Pancreas (tissue), 10 donors: ENCODE results near the gene MTUS2. TPM values are rescaled to one million over a fixed set of nuclear protein-coding genes. Genes with fewer than 3 reads are reported as not detected.

Source experiments
- ATAC-seq, 4 donors: fragments of 200-7000 bp; cut with Tn5 transposase; one replicate each; pipeline versions ENCODE4 v1.8.0 to v1.9.1; 2020; ENCODE audit warnings: mild to moderate bottlenecking in 4 of 4, moderate library complexity in 4 of 4
- DNase-seq, 6 donors: peaks; one replicate each; pipeline ENCODE4 v3.0.0-alpha.2; 2020
- FAIRE-seq: peaks from 2 replicates; lab custom pipeline; 2012; peaks lifted over from hg19 to GRCh38; lab: Jason Lieb, UNC
- H3K27ac ChIP-seq, 4 donors: fragments of 200-600 bp; sonication (generic); 1 replicate in 3 of 4; 2 replicates in 1 of 4; pipeline versions ENCODE4 v1.5.0 to v1.8.0; 2020
- H3K27me3 ChIP-seq, 4 donors: fragments of 200-600 bp; one replicate each; pipeline ENCODE4 v1.8.0; 2021
- H3K36me3 ChIP-seq, 3 donors: fragments of 200-600 bp; sonication (generic) in 1 of 3; one replicate each; pipeline versions ENCODE4 v1.5.0 to v1.8.0; 2020 to 2021
- H3K4me1 ChIP-seq, 3 donors: fragments of 200-600 bp; one replicate each; pipeline ENCODE4 v1.8.0; 2021
- H3K4me3 ChIP-seq, 4 donors: fragments of 200-600 bp; sonication (generic) in 2 of 4; one replicate each; pipeline versions ENCODE4 v1.5.0 to v1.8.0; 2020 to 2021
- H3K9me3 ChIP-seq, 4 donors: fragments of 200-600 bp; one replicate each; pipeline ENCODE4 v1.8.0; 2021
- CTCF ChIP-seq, 4 donors: fragments of 200-600 bp; sonication (generic) in 3 of 4; IDR thresholded peaks; one replicate each; pipeline versions ENCODE4 v1.5.0 to v1.8.0; 2021; ENCODE audit warnings: antibody characterized with exemption in 4 of 4
- WGBS, 2 donors: extraction: QIAGEN DNeasy Blood & Tissue Kit; methylation state at CpG; one replicate each; pipeline ENCODE4 v1.1.7; 2013; 5-methylcytosine and 5-hydroxymethylcytosine counted together
- intact Hi-C, 3 donors: fragments of 100-400 bp; cut with DNase I; formaldehyde crosslinking; loops; one replicate each; pipeline versions ENCODE4 v1.11.1 to v1.14.2; 2022
- polyA plus RNA-seq, 2 donors: library from polyadenylated mRNA; stranded (reverse); fragments of 200-250 nt; gene quantifications; one replicate each; pipeline ENCODE4 v1.2.3, GENCODE V29; 2013
- total RNA-seq, 6 donors: library from RNA; stranded (reverse); fragmentation: NEBNext Ultra II Directional in 4 of 6; extraction: Animal tissue kit (Norgen Biotek cat#: 25700) in 4 of 6; gene quantifications; one replicate each; pipeline versions ENCODE4 v1.2.1 to v1.2.4, GENCODE V29; 2021 to 2023
- donor health status: healthy with polysubstance abuse.
- donor health status: DM: no; HTN: no; CAD: no; lungs with moderate emphysema.
- donor health status: DM: no; HTN: no; CAD: no.
- donor health status: control.
- donor health status: control.
- donor health status: Bipolar disorder and iron deficiency.
- donor health status: DM: yes; HTN: yes; CAD: no.
- donor health status: DM: no; HTN: no; CAD: no.
- donor health status: DM: no; HTN: no; CAD: no.
- donor health status: DM: yes; HTN: yes; CAD: no.

The MTUS2 gene
- total and polyA plus RNA-seq, 8 donors, result 2.2 to 9.0 (median 4.8) TPM

DNA sequence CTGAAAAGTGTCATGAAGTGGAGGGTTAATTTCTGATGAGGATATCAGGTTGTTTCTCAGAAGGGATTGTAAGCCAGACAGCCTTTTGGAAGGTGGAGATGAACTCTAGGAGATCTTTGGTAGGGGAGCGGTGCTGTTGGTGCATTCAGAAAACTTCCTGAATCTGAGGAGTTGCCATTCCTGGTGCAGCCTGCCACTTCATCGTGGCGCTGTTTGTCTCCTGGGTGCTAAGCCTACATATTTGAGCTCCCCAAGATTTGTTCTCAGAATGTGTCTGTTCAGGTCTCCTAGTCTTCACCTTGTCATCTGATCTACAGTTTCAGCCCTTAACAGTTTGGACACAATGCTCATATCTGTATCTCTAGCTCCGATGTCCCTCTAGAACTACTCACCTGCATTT lies 285.6 kb downstream of the MTUS2 start:
- Histone ChIP-seq H3K4me1 (no peaks in the 10 kb centered on the region), H3K4me3 (no peak overlapping the region), H3K27ac (no peak overlapping the region), H3K27me3 (no peaks in the 10 kb centered on the region), H3K36me3 (no peaks in the 10 kb centered on the region), H3K9me3 (no peaks in the 10 kb centered on the region)
- intact Hi-C loops, result no loop called here
- FAIRE-seq (no peak), ATAC-seq (no peak), DNase-seq (no peak)
- 66 to 79% methylated on average over 4 of the region's 4 CpGs for WGBS, 2 donors
- no peak for TF ChIP-seq CTCF (IDR thresholded peaks at IDR 0.05)

DNA sequence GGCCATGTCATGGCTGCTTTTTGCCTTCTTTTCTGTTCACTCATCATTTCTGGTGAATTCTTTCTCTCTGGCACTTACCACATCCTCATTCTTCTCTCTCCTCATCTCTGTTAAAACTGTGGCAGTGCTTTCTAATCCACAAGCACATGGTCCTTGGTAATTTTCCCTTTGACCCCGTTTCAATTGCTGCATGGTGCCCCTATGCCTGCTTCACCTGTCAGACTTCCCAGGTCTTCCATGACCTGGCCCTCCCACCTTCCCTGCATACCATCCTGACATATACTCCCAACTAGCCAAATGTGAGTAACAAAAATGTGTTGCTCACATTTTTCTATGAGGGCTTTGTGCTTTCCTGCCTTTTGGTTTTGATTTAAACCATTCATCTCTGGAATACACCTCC lies 286.5 kb downstream of the MTUS2 start:
- Histone ChIP-seq H3K27me3 (no peaks in the 10 kb centered on the region), H3K27ac (no peak overlapping the region), H3K36me3 (no peaks in the 10 kb centered on the region), H3K9me3 (no peaks in the 10 kb centered on the region), H3K4me1 (no peaks in the 10 kb centered on the region), H3K4me3 (no peak overlapping the region)
- WGBS, 2 donors, result 14 to 19% methylated on average over 1 of the region's 1 CpG
- DNase-seq (no peak), FAIRE-seq (no peak), ATAC-seq (no peak)
- no peak for TF ChIP-seq CTCF (IDR thresholded peaks at IDR 0.05)
- intact Hi-C loops, result no loop called here

DNA sequence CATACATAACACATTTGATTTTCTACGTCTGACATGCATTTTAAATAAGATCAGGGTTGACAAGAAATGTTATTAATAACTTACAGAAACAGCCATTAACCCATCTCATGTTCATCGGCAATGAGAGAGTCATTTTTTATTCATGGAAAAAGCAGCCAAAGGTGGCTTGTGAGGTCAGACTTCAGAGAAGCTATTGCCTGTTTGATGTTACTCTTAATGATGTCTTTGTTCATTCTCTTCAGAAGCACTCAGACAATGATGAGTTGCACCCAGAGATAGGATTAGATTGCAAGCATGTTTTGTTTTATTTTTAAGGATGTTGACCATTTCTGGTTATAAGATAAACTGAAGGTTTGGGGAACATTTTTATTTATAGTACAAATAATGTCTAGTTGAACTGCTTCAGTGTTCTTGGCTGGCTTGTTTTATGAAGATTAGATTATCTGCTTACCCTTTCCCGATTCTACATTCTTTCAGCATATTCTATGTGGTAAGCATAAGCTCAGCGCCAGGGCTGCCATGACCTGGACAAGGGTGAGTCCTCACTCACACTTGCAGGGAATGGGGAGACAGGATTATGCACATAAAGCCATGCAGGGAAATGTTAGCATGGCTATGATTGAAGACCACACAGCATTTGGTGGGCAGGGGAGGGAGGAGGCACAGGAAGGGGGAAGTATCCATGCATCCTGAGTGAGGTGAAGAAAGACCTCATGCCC lies 288.1 kb downstream of the MTUS2 start:
- WGBS, 2 donors, result 30 to 41% methylated on average over 4 of the region's 4 CpGs
- H3K4me3 ChIP-seq, result no peak overlapping the region
- no peaks in the 10 kb centered on the region for H3K4me1 ChIP-seq
- H3K9me3 ChIP-seq, result no peaks in the 10 kb centered on the region
- ATAC-seq (no peak), DNase-seq (no peak), FAIRE-seq (no peak)
- no peaks in the 10 kb centered on the region for H3K36me3 ChIP-seq
- H3K27me3 ChIP-seq, result no peaks in the 10 kb centered on the region
- intact Hi-C loops, result no loop called here
- no peak overlapping the region for H3K27ac ChIP-seq
- TF ChIP-seq CTCF (IDR thresholded peaks at IDR 0.05), result no peak

GRCh38 chr13:29109987-29110386 lies 289.8 kb downstream of the MTUS2 start:
- Histone ChIP-seq H3K4me1 (no peaks in the 10 kb centered on the region), H3K9me3 (no peaks in the 10 kb centered on the region), H3K36me3 (no peaks in the 10 kb centered on the region), H3K27me3 (no peaks in the 10 kb centered on the region), H3K27ac (no peak overlapping the region), H3K4me3 (no peak overlapping the region)
- ATAC-seq (no peak), FAIRE-seq (no peak), DNase-seq (no peak)
- no peak for TF ChIP-seq CTCF (IDR thresholded peaks at IDR 0.05)
- intact Hi-C loops, result no loop called here
- 75 to 83% methylated on average over 2 of the region's 2 CpGs for WGBS, 2 donors

DNA sequence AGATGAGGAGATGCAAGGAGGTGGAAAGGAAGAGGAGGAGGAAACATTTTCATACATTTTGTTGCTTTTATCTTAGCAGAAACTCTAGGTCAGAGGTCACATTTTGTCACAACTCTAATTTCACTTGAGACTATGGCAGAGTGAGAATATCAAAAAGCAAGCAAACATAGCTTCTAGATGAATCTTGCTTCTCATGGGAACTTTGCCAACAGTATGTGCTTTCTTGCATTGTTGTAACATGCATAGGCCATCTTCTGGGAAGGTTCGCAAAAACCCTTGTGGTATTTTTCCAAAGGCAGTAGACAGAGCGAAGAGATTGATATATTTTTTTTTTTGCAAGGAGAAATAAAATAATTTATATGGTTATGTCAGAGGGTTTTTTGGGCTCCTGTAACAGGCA lies 291.3 kb downstream of the MTUS2 start:
- DNase-seq (no peak), FAIRE-seq (no peak), ATAC-seq (no peak)
- TF ChIP-seq CTCF (IDR thresholded peaks at IDR 0.05), result no peak
- 89 to 93% methylated on average over 2 of the region's 2 CpGs for WGBS, 2 donors
- intact Hi-C loops, result no loop called here
- Histone ChIP-seq H3K4me1 (no peaks in the 10 kb centered on the region), H3K36me3 (no peaks in the 10 kb centered on the region), H3K4me3 (no peak overlapping the region), H3K27ac (no peak overlapping the region), H3K27me3 (no peaks in the 10 kb centered on the region), H3K9me3 (no peaks in the 10 kb centered on the region)
